Mammary microvascular endothelial cell (primary cell): ENCODE measurements around the gene UNC79. TPM values are rescaled to one million over a fixed set of nuclear protein-coding genes. Genes with fewer than 3 reads are reported as not detected.

Experiments
- total RNA-seq: library from RNA; depleted of rRNA; stranded (reverse); fragments of >200 nt; gene quantifications from 2 replicates; pipeline ENCODE4 v1.2.3, GENCODE V29; 2015

The UNC79 gene
- total RNA-seq: not detected in 2 replicates

DNA sequence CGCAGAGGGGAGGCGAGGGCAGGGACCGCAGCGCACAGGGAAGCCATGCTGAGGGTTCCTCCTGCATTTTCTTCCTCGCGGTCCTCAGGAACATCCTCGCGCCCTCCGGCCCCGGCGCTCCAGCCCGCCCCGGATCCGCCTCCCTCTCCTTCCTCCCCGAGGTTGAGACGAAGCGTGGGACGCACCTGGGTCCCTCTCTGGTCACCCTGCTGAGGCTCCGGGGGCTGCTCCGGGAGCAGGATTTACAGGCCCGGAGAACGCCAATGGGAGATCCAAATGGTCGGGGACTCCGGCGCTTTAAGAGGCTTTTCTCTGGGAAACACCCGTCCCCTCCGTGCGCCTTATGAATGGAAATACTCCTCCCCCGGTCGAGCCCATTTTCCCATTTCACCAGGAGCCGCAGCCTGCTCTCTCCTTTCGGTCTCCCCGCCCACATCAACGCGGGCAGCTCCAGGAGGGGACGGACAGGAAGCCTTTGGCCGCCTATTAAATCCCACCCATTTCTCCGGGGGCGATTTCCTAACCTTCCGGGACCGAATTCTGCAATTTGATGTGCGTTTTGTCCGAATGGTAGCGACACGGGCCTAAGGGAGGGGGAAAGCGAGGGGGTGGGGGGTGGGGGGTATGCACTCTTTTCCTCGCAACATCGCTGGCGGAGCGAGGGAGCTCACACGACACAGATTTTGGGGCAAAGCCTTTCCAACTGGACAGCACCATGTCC, at the start of gene UNC79:
UNC79 (plus strand) TSS at position 625 of the 721 bp plus-strand sequence; CDS start at position 716, 91 bp downstream.

Other genes starting within 250 kb of the UNC79 start
- gene MOAP1, start 246.0 kb upstream of the UNC79 start, total RNA-seq: 11.3 and 13.1 TPM in 2 replicates
- 12.9 and 17.7 TPM in 2 replicates for gene LYSET, start 245.6 kb upstream of the UNC79 start, total RNA-seq
- 16.9 and 21.9 TPM in 2 replicates for gene GON7, start 223.9 kb upstream of the UNC79 start, total RNA-seq
- 33.8 and 42.8 TPM in 2 replicates for gene UBR7, start 223.7 kb upstream of the UNC79 start, total RNA-seq
- gene BTBD7, start 97.9 kb upstream of the UNC79 start, total RNA-seq: 10.5 and 11.2 TPM in 2 replicates
- not detected in 2 replicates for gene COX8C, start 83.8 kb upstream of the UNC79 start, total RNA-seq